ENCODE results near the gene GPALPP1.

Gene GPALPP1

GRCh38 chr13:45007225-45007624 is 17.9 kb downstream of the GPALPP1 start:
- Histone ChIP-seq H2BK5ac (ENCODE audit: low read length) (no peak overlapping the region), H2BK12ac (ENCODE audit: low read length) (no peak overlapping the region), H3K79me1 (ENCODE audit: low read depth, low read length) (no peaks in the 10 kb centered on the region), H3K23ac (ENCODE audit: low read depth, low read length, poor library complexity) (no peak overlapping the region), H2BK15ac (ENCODE audit: low read length) (no peak overlapping the region), H3K4me3 (ENCODE audit: low read length in 2 of 2) (no peak overlapping the region), H3K4ac (ENCODE audit: low read length) (no peak overlapping the region), H2AFZ (ENCODE audit: low read length) (no peak overlapping the region), H3K4me2 (ENCODE audit: insufficient read depth, low read length, poor library complexity, severe bottlenecking) (no peak overlapping the region), H2AK5ac (ENCODE audit: low read depth, low read length) (no peak overlapping the region), H3K14ac (ENCODE audit: low read length) (no peak overlapping the region), H3K27ac (replicated peaks; ENCODE audit: low read length) (no peak overlapping the region), H3K18ac (ENCODE audit: low read length) (no peak overlapping the region), H3K9me3 (replicated peaks in 1 of 2; ENCODE audit: control insufficient read depth in 2 of 2, insufficient read depth in 1 of 2, low read depth in 1 of 2, low read length in 2 of 2) (no peaks in the 10 kb centered on the region), H3K27me3 (ENCODE audit: control insufficient read depth in 3 of 3, insufficient read depth in 3 of 3, low read depth in 1 of 3, low read length in 3 of 3) (no peaks in the 10 kb centered on the region), H4K8ac (ENCODE audit: low read depth, low read length) (no peak overlapping the region), H3K4me1 (ENCODE audit: control insufficient read depth in 2 of 2, insufficient read depth in 1 of 2, low read depth in 1 of 2, low read length in 2 of 2) (no peaks in the 10 kb centered on the region), H4K91ac (ENCODE audit: low read depth, low read length, poor library complexity) (no peak overlapping the region), H3K36me3 (replicated peaks in 1 of 2; ENCODE audit: control insufficient read depth in 2 of 2, insufficient read depth in 2 of 2, low read length in 2 of 2) (peaks cover 10 to 100% of the 10 kb centered on the region in 2 donors), H3K9ac (ENCODE audit: low read depth, low read length, poor library complexity) (no peak overlapping the region), H2BK120ac (ENCODE audit: low read depth, low read length) (no peak overlapping the region)
- no peak for DNase-seq (ENCODE audit: low spot score)

DNA sequence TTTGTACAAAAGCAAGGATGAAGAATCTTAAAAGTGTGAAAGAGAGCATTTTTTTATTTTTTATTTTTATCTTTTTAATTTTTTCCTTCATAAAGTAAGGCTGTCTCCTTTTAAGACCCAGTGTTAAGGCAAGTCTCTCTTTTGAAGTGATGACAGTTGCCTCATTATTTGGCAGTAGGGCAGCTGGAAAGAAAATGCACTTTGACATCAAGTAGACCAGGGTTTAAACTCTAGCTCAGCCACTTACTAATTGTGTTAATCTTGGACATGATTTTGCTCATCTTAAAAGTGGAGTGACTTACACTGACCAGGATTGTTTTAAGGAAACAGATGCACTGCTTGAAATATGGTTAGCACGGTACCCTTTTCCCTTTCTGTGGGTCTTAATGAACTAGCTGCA is 18.5 kb downstream of the GPALPP1 start:
- no peaks in the 10 kb centered on the region for H3K79me1 ChIP-seq (ENCODE audit: low read depth, low read length)
- no peak overlapping the region for H4K91ac ChIP-seq (ENCODE audit: low read depth, low read length, poor library complexity)
- no peak overlapping the region for H3K18ac ChIP-seq (ENCODE audit: low read length)
- H2AFZ ChIP-seq (ENCODE audit: low read length) = no peak overlapping the region
- peaks cover 8 to 100% of the 10 kb centered on the region in 2 donors for H3K36me3 ChIP-seq (replicated peaks in 1 of 2; ENCODE audit: control insufficient read depth in 2 of 2, insufficient read depth in 2 of 2, low read length in 2 of 2)
- no peak overlapping the region for H2BK15ac ChIP-seq (ENCODE audit: low read length)
- no CpG with 5 or more reads among the region's 1 CpG for WGBS, 2 donors (ENCODE audit: extremely low coverage in 2 of 2, insufficient read length in 2 of 2, insufficient replicate concordance in 1 of 2)
- no peak overlapping the region for H3K4me3 ChIP-seq (ENCODE audit: low read length in 2 of 2)
- no peak for DNase-seq (ENCODE audit: low spot score)
- no peaks in the 10 kb centered on the region for H3K27me3 ChIP-seq (ENCODE audit: control insufficient read depth in 3 of 3, insufficient read depth in 3 of 3, low read depth in 1 of 3, low read length in 3 of 3)
- H3K4me2 ChIP-seq (ENCODE audit: insufficient read depth, low read length, poor library complexity, severe bottlenecking) = no peak overlapping the region
- H3K9ac ChIP-seq (ENCODE audit: low read depth, low read length, poor library complexity) = no peak overlapping the region
- H3K4ac ChIP-seq (ENCODE audit: low read length) = no peak overlapping the region
- no peak overlapping the region for H3K23ac ChIP-seq (ENCODE audit: low read depth, low read length, poor library complexity)
- no peaks in the 10 kb centered on the region for H3K9me3 ChIP-seq (replicated peaks in 1 of 2; ENCODE audit: control insufficient read depth in 2 of 2, insufficient read depth in 1 of 2, low read depth in 1 of 2, low read length in 2 of 2)
- H3K14ac ChIP-seq (ENCODE audit: low read length) = no peak overlapping the region
- H2BK5ac ChIP-seq (ENCODE audit: low read length) = no peak overlapping the region
- no peak overlapping the region for H4K8ac ChIP-seq (ENCODE audit: low read depth, low read length)
- H3K27ac ChIP-seq (replicated peaks; ENCODE audit: low read length) = no peak overlapping the region
- H2AK5ac ChIP-seq (ENCODE audit: low read depth, low read length) = no peak overlapping the region
- H3K4me1 ChIP-seq (ENCODE audit: control insufficient read depth in 2 of 2, insufficient read depth in 1 of 2, low read depth in 1 of 2, low read length in 2 of 2) = no peaks in the 10 kb centered on the region
- H2BK12ac ChIP-seq (ENCODE audit: low read length) = no peak overlapping the region
- H2BK120ac ChIP-seq (ENCODE audit: low read depth, low read length) = no peak overlapping the region

DNA sequence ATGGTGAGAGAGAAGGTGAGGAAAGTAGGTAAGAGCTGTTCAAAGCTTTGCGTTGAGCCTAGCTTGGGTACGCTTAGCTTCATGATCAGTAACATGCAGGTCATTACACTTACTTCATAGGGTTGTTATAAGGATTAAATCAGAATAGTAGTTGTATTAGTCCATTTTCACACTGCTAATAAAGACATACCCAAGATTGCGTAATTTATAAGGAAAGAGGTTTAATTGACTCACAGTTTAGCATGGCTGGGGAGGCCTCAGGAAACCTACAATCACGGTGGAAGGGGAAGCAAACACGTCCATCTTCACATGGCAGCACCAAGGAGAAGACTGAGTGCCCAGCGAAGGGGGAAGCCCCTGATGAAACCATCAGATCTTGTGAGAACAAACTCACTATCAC is 21.9 kb downstream of the GPALPP1 start:
- no peaks in the 10 kb centered on the region for H3K27me3 ChIP-seq (ENCODE audit: control insufficient read depth in 3 of 3, insufficient read depth in 3 of 3, low read depth in 1 of 3, low read length in 3 of 3)
- H3K14ac ChIP-seq (ENCODE audit: low read length) = no peak overlapping the region
- H4K8ac ChIP-seq (ENCODE audit: low read depth, low read length) = no peak overlapping the region
- no peak overlapping the region for H2BK12ac ChIP-seq (ENCODE audit: low read length)
- H3K4me1 ChIP-seq (ENCODE audit: control insufficient read depth in 2 of 2, insufficient read depth in 1 of 2, low read depth in 1 of 2, low read length in 2 of 2) = no peaks in the 10 kb centered on the region
- H3K4ac ChIP-seq (ENCODE audit: low read length) = no peak overlapping the region
- H4K91ac ChIP-seq (ENCODE audit: low read depth, low read length, poor library complexity) = no peak overlapping the region
- no peak overlapping the region for H3K18ac ChIP-seq (ENCODE audit: low read length)
- no peak for DNase-seq (ENCODE audit: low spot score)
- no CpG with 5 or more reads among the region's 6 CpGs for WGBS, 2 donors (ENCODE audit: extremely low coverage in 2 of 2, insufficient read length in 2 of 2, insufficient replicate concordance in 1 of 2)
- H3K9ac ChIP-seq (ENCODE audit: low read depth, low read length, poor library complexity) = no peak overlapping the region
- H2AFZ ChIP-seq (ENCODE audit: low read length) = no peak overlapping the region
- no peak overlapping the region for H3K27ac ChIP-seq (replicated peaks; ENCODE audit: low read length)
- H3K9me3 ChIP-seq (replicated peaks in 1 of 2; ENCODE audit: control insufficient read depth in 2 of 2, insufficient read depth in 1 of 2, low read depth in 1 of 2, low read length in 2 of 2) = no peaks in the 10 kb centered on the region
- H3K4me2 ChIP-seq (ENCODE audit: insufficient read depth, low read length, poor library complexity, severe bottlenecking) = no peak overlapping the region
- no peak overlapping the region for H2BK5ac ChIP-seq (ENCODE audit: low read length)
- no peak overlapping the region for H2BK120ac ChIP-seq (ENCODE audit: low read depth, low read length)
- H3K79me1 ChIP-seq (ENCODE audit: low read depth, low read length) = no peaks in the 10 kb centered on the region
- no peak overlapping the region for H3K4me3 ChIP-seq (ENCODE audit: low read length in 2 of 2)
- no peak overlapping the region for H3K23ac ChIP-seq (ENCODE audit: low read depth, low read length, poor library complexity)
- H2AK5ac ChIP-seq (ENCODE audit: low read depth, low read length) = no peak overlapping the region
- H2BK15ac ChIP-seq (ENCODE audit: low read length) = no peak overlapping the region
- H3K36me3 ChIP-seq (replicated peaks in 1 of 2; ENCODE audit: control insufficient read depth in 2 of 2, insufficient read depth in 2 of 2, low read length in 2 of 2) = peaks cover 8 to 96% of the 10 kb centered on the region in 2 donors

DNA sequence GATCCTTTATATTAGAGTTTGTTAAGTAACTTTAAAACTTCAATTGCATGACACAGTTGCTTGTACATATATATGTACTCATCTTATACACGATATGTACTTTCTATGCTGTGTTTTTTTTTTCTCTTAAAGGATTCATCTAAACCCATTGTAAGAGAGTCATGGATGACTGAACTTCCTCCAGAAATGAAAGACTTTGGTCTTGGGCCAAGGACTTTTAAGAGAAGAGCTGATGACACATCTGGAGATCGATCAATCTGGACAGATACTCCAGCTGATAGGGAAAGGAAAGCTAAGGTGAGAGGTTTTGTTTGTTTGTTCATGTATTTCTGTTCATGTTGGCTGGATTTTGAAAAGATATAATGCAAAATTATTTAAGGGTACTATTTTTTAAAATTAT is 26.0 kb downstream of the GPALPP1 start:
- DNase-seq (ENCODE audit: low spot score) = no peak
- no peak overlapping the region for H2AK5ac ChIP-seq (ENCODE audit: low read depth, low read length)
- H3K4me1 ChIP-seq (ENCODE audit: control insufficient read depth in 2 of 2, insufficient read depth in 1 of 2, low read depth in 1 of 2, low read length in 2 of 2) = no peaks in the 10 kb centered on the region
- H3K4ac ChIP-seq (ENCODE audit: low read length) = no peak overlapping the region
- H2BK12ac ChIP-seq (ENCODE audit: low read length) = no peak overlapping the region
- H2AFZ ChIP-seq (ENCODE audit: low read length) = no peak overlapping the region
- H2BK120ac ChIP-seq (ENCODE audit: low read depth, low read length) = no peak overlapping the region
- no peak overlapping the region for H3K18ac ChIP-seq (ENCODE audit: low read length)
- peaks cover 7 to 90% of the 10 kb centered on the region in 2 donors for H3K36me3 ChIP-seq (replicated peaks in 1 of 2; ENCODE audit: control insufficient read depth in 2 of 2, insufficient read depth in 2 of 2, low read length in 2 of 2)
- no peak overlapping the region for H3K4me2 ChIP-seq (ENCODE audit: insufficient read depth, low read length, poor library complexity, severe bottlenecking)
- H3K4me3 ChIP-seq (ENCODE audit: low read length in 2 of 2) = no peak overlapping the region
- no peak overlapping the region for H4K8ac ChIP-seq (ENCODE audit: low read depth, low read length)
- no peak overlapping the region for H2BK15ac ChIP-seq (ENCODE audit: low read length)
- no peak overlapping the region for H2BK5ac ChIP-seq (ENCODE audit: low read length)
- H3K79me1 ChIP-seq (ENCODE audit: low read depth, low read length) = no peaks in the 10 kb centered on the region
- no peak overlapping the region for H3K9ac ChIP-seq (ENCODE audit: low read depth, low read length, poor library complexity)
- no CpG with 5 or more reads among the region's 2 CpGs for WGBS, 2 donors (ENCODE audit: extremely low coverage in 2 of 2, insufficient read length in 2 of 2, insufficient replicate concordance in 1 of 2)
- H3K23ac ChIP-seq (ENCODE audit: low read depth, low read length, poor library complexity) = no peak overlapping the region
- no peak overlapping the region for H4K91ac ChIP-seq (ENCODE audit: low read depth, low read length, poor library complexity)
- H3K14ac ChIP-seq (ENCODE audit: low read length) = no peak overlapping the region
- no peak overlapping the region for H3K27ac ChIP-seq (replicated peaks; ENCODE audit: low read length)
- no peaks in the 10 kb centered on the region for H3K9me3 ChIP-seq (replicated peaks in 1 of 2; ENCODE audit: control insufficient read depth in 2 of 2, insufficient read depth in 1 of 2, low read depth in 1 of 2, low read length in 2 of 2)
- H3K27me3 ChIP-seq (ENCODE audit: control insufficient read depth in 3 of 3, insufficient read depth in 3 of 3, low read depth in 1 of 3, low read length in 3 of 3) = no peaks in the 10 kb centered on the region

All from neuronal stem cell (in vitro differentiated cells).